Nucleus accumbens (tissue), 56 donors: ENCODE results near the gene ZNF180.
"Not testable (repeated sequence)": the region's sequence is repeated elsewhere in the genome, so short reads cannot be mapped to it uniquely, and the experiment has no call there.

Experiments used
- DNase-seq, 56 donors: peaks; one replicate each; lab custom pipeline; 2025; lab: John Stamatoyannopoulos, UW

The ZNF180 gene

DNA sequence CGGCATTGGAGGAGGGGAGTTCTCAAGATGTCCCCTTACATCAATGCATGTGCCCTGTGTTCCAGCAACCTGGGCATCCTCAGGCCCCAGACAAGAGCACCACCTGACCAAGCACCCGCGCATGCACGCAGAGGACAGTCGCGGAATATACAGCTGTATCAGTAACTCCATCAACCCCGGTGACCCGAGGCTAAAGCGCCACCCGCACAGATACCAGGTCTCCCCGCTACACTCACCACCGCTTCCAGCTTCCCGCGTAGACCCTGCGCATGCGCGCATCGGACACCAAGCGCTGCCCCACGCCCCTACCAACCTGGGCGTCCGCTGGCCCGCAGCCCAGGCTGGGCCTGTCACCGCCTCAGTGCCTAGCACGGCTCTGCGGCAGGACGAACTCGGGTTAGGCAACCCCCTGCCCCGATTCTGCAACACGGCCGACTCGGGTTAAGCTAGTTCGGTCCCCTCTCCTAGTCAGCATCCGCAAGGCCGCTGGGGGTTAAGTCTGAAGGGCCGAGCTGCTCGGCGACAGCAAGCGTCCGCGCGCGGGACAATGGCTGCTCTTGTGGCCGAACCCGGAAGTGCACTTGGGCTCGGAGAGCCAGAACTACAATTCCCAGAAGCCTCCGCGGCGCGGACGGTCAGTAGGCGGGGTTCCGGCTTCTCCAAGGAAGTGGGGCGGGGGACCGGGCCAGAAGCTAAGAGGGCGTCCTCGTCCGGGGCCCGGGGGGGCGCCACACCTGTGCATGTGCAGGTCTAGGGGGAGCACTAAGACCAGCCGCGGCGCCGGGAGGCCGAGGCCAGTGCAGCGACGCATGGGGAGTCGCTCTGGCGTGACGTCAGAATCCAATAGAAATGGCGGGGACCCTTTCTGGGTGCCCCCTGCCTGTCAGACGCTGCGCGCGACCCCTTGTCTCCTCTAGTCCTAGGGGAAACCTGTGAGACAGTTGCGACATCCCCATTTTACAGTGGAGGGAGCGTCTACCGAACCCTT, at the start of gene ZNF180:
TSS of gene ZNF180 (minus strand) at position 561 of the 988 bp plus-strand sequence. CDS start 3,188 bp downstream, outside the sequence.
- DNase-seq, result peak; percentile 43 to 97 (median 94)

DNA sequence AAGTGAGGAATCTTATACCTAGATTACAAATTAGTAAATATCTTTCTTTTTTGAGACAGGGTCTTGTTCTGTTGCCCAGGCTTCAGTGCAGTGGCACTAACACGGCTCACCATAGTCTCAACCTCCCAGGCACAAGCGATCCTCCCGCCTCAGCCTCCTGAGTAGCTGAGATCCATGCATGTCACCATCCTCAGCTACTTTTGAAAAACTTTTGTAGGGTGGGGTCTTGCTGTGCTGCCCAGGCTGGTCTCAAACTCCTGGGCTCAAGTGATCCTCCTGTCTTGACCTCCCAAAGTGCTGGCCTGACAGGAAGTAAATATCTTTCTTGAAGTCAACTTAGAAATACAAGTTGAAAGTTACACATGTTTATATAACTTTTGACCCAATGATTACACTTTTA, 49.2 kb upstream of the ZNF180 start:
- DNase-seq, result no peak

DNA sequence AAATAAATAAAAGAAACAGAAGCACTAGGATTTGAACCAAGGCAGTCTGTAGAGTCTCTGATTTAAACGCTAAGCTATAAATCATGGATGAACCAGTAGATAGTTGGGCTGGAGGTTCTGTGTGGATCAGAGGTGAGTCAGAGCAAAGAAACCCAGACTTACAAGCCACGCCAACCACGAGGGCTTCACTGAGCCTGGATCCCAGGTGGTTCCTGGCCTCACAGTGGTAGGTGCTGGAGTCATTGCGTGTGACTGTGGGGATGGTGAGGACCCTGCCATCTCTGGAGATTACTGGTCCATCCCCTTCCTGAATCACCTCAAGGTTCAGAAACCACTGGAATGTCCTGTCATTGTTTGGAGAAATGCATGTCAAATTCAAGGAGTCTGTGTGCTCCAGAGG, 48.4 kb upstream of the ZNF180 start:
- no peak for DNase-seq

DNA sequence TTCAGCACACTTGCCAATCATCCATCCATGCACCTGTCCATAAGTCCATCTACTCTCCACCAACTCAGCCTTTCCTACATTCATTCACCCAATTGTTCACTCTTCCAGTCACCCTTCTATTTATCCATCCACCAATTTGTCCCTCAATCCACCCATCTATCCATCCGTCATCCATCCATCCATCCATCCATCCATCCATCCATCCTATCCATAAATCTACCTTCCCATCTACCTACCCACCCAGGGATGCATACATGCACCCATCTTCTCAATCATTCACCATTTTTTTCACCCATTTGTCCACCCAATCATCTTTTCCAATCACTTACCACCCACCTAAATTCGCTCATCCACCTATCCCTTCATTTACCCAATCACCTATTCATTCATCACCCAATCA, 43.7 kb upstream of the ZNF180 start:
- no peak for DNase-seq

DNA sequence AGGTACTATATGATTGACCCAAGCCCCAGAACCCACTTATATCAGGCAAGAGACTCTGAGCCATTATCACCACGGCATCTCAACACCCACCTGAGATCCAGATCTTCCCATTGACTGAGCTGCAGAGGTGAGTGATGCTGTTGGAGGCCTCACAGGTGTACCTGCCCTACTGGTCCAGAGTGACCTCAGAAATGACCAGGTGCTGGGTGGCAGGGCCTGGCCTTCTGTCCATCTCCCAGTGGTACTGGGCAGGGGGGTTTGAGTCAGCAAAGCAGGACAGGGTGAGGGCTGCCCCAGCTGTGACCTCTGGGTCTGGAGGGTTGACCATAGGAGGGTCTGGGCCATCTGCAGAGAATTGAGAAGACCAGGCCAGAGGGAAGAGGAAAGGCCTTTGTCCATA, 42.3 kb upstream of the ZNF180 start:
- DNase-seq, result no peak

DNA sequence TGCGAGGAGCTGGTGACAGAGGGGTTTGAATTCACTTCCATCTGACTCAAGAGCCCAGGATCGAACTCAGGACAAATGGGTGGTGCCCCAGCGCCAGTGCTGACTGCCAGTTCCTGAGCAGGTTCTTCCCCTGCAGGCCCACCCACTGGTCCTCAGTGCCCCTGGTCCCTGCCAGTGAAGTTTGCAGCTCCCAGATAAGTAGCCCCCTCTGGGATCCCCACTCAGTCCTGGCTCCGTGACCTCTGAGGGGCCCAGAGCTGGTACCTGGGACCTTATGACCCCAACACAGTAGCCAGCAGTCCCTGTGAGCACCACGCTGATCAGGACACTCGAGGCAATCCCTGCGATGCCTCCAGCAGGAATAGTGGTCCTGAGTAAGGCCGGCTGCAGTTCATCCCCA, 40.4 kb upstream of the ZNF180 start:
- DNase-seq, result no peak

DNA sequence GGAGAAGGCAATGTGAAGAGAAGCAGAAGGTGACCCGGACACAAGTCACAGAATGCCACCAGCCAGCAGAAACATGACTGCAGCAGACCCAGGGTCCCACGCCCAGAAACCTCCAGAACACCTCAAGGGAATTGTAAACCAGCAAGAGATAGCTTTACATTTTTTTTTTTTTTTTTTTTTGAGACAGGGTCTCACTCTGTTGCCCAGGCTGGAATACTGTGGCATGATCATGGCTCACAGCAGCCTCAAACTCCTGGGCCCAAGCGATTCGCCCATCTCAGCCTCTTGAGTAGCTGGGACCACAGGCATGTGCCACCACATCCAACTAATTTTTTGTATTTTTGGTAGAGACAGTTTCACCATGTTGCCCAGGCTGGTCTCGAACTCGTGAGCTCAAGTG, 39.7 kb upstream of the ZNF180 start:
- DNase-seq, result no peak

DNA sequence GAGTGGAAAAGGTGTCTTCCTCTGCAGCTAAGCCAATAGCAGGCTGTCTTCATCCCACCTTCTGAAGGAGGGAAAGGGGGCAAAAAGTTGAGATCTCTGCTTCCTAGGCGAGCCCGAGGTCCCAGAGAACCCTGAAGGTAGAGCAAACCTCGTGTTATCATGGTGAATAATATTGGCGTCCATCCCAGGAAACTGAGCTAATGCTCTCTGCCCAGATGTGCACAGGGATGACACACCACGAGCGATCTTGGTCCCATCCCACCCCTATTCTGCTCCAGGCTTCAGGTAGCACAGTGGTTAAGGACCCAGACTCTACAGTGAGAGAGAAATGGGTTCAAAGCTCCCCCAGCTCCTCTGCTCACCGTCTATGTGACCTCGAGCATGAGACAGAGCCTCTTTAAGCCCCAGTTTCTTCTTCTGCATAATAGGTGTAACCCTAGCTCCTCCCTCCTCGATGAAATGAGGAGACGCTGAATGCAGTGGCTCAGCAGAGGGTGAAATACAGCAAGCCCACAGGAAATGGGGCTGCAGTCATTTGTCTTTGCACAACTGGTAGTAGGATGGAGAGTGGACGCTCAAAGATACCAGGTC, 39.0 kb upstream of the ZNF180 start:
- no peak for DNase-seq

DNA sequence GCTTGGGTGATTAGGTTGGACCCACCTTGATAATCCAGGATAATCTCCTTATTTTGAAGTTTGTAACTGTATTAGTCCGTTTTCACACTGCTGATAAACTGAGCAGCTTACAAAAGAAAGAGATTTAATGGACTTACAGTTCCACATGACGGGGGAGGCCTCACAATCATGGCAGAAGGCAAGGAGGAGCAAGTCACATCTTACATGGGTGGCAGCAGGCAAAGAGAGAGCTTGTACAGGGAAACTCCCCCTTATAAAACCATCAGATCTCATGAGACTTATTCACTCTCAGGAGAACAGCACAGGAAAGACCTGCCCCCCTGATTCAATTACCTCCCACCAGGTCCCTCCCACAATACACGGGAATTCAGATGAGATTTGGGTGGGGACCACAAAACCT, 35.0 kb upstream of the ZNF180 start:
- not testable (repeated sequence) for DNase-seq

DNA sequence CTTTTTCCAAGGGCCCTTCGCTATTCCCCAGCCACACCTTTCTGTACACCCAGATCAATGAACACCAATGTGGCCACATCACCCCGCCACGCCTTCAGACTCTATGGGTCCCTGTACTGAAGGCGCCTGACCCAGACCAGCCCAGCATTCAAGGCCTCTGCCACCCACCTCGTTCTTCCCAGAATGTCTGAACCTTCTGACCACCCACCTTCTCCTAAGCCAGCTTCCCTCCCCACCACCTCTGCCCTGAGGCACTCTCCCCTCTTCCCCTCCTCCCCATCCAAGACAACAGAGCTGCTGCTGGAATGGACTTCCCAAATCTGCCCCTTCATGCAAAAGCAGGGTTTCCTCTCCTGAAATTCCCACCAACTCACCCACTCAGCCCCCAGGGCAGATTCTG, 32.5 kb upstream of the ZNF180 start:
- DNase-seq, result no peak

DNA sequence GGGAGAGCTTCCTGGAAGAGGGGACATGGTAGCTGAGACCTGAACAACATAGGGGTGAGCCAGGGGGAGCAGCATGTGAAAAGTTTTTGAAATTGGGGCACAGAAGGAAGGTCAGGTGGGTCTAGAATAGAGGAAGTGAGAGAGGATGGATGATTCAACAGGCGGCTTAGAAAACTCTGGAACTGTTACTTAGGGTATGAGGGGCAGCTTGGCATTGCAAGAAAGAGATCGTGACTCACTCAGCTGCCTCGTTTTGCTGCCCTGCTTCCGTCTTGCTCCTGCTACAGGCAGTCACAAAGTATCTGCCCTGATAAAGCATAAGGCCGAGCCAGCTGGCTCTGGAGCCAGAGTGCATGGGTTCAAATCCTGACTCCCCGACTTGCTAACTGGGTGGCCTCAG, 30.5 kb upstream of the ZNF180 start:
- no peak for DNase-seq

DNA sequence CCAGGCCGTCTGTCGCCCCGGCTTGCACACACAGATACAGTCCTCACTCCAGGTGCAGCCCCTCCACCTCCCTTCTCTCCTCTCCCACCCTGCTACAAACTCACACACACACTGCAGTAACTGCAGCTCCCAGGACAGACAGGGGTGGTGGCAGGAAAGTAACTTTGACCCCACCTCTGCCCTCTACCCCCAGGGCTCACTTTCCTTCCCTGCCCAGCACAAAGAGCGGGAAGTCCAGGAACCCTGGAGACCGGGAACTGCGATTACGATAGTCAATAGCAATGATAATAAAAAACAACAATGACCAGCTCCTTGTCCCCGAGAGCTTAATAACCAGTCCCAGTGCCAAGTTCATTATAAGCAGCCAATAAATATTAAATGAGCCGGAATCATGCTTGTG, 29.2 kb upstream of the ZNF180 start, which contains the start of gene CEACAM20:
TSS of gene CEACAM20 (minus strand) at position 140 of the 400 bp plus-strand sequence. CDS start 166 bp downstream, outside the sequence.
- no peak for DNase-seq

DNA sequence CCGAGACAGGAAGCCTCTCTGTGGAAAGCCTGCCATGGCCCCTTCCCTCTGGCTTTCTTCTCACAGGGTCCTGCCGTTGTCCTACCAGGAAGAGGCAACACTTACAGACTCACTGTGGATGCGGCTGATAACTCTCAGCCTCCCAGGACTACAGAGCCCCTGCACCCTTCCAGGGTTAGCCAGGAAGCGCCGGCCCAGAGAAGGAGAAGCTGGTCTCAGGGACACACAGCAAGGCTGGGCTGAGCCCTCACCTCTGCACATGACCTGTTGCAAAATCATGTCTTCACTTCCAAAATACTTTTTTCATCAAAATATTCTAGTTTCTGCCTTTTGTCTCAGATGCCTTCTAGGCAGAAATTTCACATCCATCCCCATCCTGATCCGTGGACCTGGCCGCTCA, 27.2 kb upstream of the ZNF180 start:
- no peak for DNase-seq

DNA sequence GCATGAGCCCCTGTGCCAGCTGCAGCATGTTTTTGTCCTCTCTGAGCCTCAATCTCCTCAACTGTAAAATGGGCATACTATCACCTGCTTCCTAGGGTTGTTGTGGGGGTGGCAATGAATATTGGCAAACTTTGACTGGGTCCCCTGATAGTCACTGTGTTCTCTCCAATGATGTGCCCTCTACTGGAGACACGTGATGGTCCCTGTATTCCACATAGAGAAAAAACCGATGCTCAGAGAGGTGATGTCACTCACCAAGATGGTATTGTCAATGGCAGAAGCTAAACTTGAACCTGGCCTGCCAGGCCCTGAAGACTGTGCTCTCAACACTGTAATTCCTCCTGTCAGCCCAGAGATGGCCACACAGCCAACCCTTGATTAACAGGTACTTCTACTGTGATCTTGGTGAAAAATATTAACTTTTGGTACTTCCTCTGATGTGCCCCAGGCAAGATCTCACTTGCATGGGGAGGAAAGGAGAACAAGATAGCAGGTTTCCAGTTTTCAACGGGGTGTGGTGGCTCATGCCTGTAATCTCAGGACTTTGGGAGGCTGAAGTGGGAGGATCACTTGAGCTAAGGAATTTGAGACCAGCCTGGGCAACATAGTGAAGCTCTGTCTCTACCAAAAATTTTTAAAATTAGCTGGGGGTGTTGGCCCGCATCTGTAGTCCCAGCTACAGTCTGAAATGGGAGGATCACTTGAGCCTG, 25.6 kb upstream of the ZNF180 start:
- DNase-seq, result no peak

DNA sequence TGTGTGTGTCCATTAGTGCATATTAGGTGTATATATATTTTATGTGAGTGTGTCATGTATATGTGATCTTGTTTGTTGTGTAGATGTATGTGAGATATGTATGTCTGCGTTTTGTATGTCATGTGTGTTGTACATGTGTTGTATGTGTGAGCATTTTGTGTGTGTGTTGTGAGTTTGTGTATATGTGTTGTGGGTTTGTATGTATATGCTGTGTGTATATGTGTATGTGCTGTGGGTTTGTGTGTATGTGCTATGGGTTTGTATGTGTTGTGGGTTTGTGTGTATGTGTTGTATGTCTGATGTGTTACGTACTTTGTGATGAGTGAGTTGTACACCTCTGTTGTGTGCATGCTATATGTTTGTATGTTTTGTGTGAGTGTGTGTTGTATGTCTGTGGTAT, 21.0 kb upstream of the ZNF180 start:
- no peak for DNase-seq

DNA sequence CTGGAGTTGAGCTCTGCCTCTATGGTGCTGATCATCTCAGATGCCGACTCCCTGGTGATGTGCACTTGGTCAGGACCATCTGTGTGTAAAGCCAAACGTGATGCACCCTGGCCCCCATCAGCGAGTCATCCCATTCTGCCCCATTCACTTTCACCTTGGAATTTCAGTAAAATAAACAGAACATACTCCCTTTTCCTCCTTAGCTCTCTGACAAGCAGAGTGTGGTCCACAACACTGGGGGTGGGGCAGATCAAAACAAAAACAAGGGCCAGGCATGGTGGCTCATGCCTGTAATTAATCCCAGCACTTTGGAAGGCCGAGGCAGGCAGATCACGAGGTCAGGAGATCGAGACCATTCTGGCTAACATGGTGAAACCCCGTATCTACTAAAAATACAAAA, 16.8 kb upstream of the ZNF180 start:
- DNase-seq, result no peak

DNA sequence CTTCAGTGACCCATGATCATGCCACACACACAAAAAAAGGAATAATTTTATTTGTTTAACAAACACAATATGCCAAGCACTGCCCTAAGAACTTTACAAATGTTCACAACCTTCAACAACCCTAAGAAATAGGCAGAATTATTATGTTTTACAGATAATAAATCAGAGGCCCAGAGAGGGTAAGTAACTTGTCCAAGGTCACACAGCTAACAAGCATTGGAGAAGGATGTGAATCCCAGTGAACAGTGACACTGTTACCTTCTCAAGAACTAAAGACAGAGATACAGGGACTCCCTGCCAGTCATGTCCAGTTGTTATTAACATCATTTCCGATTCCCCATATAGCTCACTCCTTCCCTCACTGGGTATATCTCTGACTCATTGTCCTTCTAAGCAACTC, 15.6 kb upstream of the ZNF180 start:
- no peak for DNase-seq

DNA sequence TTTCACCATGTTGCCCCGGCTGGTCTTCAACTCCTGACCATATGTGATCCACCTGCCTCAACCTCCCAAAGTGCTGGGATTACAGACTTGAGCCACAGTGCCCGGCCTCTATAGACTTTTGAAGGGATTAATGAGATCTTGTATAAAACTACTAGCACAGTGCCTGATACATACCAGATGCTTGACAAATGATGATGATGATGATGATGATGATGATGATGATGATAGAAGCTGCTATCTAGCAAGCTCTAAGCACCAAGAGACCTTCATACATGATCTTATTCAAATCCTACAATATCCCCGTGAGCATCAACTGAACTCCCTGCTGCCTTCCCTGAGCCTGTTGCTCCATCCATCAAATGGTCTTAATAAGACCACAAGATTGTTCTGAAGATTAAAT, 14.7 kb upstream of the ZNF180 start:
- DNase-seq, result no peak

DNA sequence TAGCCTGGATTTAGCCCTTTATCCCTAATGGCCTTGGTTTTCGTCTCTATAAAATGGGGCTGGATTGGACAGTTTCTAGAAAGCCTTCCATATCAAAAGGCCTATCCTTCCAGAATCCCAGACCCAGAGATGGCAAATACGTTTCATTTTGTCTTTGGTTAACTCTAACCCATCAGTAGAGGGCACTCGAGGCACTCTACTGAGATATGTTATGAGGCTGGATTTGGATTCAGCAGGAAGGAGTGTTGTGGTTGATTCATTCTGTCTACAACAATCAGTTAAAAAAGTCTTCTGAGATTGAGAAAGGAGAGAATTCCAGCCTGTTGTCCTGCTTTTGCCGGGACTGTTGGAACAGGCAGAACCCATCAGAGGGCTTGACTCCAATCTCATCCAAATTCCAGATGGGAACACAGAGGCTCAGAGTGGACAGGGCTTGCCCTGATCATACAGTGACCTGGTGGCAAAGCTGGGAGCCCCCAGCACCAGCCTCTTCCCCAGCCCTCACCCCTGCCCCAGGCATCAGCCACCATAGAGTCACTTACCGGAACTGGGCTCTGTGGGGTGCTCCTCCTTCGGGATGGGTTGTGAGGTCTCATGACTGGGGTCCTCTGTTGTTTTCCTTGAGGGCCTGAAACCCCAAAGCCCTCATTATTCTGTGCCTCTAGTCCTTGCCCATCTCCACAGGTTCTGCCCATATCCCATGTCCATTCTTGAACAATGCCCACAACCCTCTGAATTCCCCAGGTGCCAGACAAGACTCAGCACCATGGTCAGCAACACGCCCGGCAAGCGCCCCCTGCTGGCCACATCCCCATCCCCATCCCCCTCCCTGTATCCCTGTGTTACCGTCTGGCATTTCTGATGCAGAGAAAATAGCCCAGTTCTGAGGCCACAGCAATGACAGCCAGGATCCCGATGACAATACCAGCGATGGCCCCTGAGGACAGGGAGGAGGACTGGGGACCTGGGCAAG, 12.3 kb upstream of the ZNF180 start:
- peak in 1 of 56 donors; percentile 2 for DNase-seq

DNA sequence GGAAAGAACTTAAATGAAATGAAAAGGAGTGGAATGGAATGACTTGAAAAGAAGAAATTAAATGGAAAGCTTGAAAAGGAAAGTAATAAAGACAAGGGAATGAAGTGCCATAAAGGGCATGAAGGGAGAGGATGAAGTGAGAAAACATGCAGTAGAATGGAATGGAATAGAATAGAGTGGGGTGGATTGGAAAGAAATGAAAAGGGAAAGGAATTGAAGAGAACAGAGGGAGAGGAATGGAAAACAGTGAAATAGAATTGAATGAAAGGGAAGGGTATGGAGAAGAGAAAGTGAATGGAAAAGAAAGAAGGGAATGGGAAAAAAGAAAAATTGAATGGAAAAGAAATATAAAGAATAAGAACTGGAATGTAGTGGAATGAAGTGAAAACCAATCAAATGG, 9.2 kb upstream of the ZNF180 start:
- no peak for DNase-seq
